Measurements from ENCODE around the gene FIG4. TPM values are rescaled to one million over a fixed set of nuclear protein-coding genes. Genes with fewer than 3 reads are reported as not detected.
A peak's percentile ranks its signal among the peaks of the same experiment; 100 is the strongest.
"Not testable (repeated sequence)": the region's sequence is repeated elsewhere in the genome, so short reads cannot be mapped to it uniquely, and the experiment has no call there.

Gene FIG4
- total RNA-seq, 1 donor from 2014 or later, result 4.6 TPM

GRCh38 chr6:109840796-109841195 lies 149.7 kb downstream of the FIG4 start:
- no peak for ATAC-seq
- DNase-seq (ENCODE audit: low spot score), result no peak

DNA sequence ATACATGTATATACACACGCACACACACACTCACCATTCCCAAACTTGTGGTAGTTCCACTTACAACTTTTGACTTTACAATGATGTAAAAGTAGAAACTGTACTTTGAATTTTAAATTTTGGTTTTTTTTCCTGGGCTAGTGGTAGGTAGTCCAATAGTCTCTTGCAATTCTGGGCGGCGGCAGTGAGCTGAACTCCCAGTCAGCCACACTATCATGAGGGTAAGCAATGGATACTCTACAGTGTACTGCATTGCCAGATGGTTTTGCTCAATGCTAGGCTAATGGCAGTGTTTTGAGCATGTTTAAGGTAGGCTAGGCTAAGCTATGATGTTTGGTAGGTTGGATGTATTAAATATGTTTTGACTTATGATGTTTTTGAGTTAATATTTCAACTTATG lies 150.8 kb downstream of the FIG4 start:
- DNase-seq (ENCODE audit: low spot score) (no peak), ATAC-seq (no peak)

GRCh38 chr6:109852713-109853112 lies 161.6 kb downstream of the FIG4 start:
- no peak for ATAC-seq
- no peak for DNase-seq (ENCODE audit: low spot score)

- ATAC-seq (no peak), DNase-seq (ENCODE audit: low spot score) (no peak)
Measured at GRCh38 chr6:109853426-109853825, 162.3 kb downstream of the FIG4 start.

DNA sequence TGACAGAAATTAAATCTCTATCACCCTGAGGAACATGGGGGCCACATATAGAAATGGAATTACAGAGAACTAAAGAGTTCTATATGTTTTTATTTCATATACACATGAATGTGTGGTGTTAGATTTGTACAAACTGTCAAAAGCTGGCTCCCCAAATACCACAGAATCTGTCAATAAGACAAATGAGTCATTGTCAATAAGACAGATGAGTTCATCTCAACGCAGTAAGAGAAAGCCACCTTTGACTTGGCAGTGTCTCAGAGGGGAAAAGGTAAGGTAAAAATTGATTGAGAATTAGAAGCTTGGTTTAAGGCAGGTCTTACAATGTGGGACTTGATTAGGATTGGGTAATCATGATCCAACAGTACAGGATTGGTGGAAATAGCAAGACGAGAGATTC lies 162.9 kb downstream of the FIG4 start:
- ATAC-seq (no peak), DNase-seq (ENCODE audit: low spot score) (no peak)

- DNase-seq (ENCODE audit: low spot score) (no peak), ATAC-seq (no peak)
Measured at GRCh38 chr6:109854541-109855308, 163.6 kb downstream of the FIG4 start.

GRCh38 chr6:109855476-109856040 lies 164.5 kb downstream of the FIG4 start:
- not testable (repeated sequence) for ATAC-seq; DNase-seq (ENCODE audit: low spot score)

- ATAC-seq (no peak), DNase-seq (ENCODE audit: low spot score) (no peak)
Measured at GRCh38 chr6:109861946-109862345, 170.8 kb downstream of the FIG4 start.

DNA sequence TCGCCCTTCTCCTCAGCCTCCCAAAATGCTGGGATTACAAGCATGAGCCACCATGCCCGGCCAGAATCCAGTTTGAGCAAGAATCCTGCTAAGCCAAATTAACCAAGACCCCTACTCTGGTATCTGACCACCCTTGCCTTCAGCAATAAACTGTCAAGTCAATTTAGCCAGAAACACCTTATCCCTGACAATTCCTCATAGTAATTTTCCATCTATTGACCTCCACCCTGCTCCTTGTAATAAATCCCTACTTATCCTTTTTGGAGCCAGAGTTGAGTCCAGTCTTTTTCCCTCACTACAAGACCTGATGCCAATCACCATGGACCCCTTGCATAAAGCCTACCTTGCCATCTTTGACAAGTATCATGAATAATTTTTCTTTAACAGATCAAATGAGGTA lies 173.0 kb downstream of the FIG4 start:
- ATAC-seq, result no peak

DNA sequence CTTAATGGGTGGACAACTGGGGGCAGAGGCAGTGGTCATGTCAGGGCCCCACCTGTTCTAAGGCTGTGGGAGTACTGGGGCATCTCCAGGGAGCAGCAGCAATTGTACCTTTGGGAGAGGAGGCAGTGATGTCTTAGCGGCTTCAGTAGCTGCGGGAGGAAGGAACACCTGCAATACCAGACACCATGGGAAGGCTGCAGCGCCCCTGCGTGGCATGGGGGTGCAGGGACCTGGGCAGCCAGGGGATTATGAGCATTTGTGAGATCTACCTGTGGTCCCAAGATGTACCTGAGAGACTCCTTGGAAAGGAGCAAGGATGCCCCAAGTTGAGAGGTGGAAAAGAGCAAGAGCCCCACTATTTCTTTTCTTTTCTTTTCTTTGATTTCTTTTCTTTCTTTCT lies 174.9 kb downstream of the FIG4 start:
- no peak for ATAC-seq
- no peak for DNase-seq (ENCODE audit: low spot score)

More for the DNA sequence above, 173.0 kb downstream of the FIG4 start:
- DNase-seq (ENCODE audit: low spot score), result no peak

GRCh38 chr6:109867009-109867969 lies 176.2 kb downstream of the FIG4 start:
- DNase-seq (ENCODE audit: low spot score), result no peak
- ATAC-seq, result peak; percentile 69

- no peak for DNase-seq (ENCODE audit: low spot score)
- ATAC-seq, result no peak
Measured at GRCh38 chr6:109867970-109868358, 176.9 kb downstream of the FIG4 start.

DNA sequence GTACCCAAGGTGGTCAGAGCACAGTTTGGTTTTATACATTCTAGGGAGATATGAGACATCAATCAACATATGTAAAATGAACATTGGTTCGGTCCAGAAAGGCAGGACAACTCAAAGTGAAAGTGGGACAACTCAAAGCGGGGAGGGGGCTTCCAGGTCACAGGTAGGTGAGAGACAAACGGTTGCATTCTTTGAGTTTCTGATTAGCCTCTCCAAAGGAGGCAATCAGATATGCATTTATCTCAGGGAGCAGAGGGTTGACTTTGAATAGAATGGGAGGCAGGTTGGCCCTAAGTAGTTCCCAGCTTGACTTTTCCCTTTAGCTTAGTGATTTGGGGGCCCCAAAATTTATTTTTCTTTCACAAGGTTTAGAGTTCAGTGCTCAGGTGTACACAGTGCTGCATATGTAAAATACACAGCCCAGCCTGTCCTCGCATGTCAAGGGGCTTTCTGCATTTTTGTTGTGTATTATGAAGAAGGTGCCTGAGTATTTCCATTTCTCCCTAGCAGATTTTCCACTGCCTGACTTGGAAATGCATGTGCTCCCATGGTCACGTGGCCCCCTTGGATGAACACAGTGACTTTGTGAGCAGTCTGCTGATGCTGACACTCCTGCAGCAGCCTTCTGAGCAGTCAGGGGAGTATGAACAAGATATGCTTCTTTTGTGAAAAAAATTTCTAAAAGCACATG lies 178.4 kb downstream of the FIG4 start:
- ATAC-seq; DNase-seq (ENCODE audit: low spot score): not testable (repeated sequence)

DNA sequence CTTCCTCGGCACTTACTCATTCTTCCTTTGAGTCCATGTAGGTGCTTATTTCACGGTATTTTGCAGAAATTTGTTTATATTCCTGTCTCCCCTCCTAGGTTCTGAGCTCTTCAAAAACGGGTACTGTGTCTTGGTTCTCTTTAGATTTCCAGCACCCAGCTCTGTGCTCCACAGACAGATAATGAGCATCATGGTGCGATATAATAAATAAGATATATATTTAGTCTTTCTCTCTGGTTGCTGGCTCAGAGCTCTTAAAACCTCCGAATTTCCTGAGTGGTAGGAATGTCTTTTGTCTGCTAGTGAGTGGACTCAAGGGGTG lies 179.0 kb downstream of the FIG4 start:
- DNase-seq (ENCODE audit: low spot score) (no peak), ATAC-seq (no peak)

DNA sequence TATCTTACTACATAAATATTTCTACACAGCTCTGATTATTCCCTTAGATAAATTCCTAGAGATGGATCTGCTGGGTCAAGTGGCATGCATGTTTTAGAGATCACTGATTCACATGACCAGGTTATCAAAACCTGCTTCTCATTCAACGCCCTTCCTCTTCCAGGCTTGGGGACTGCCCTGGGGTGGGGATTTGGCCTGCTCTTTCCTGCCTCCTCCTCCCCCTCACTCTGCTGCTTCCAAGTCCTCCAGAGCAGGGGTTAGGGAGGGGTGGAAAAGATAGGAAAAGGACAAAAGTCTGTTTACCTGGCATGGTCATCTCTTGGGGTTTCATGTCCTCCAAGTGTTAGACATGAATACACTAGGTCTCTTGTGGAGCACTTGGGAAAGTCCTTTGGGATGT lies 181.5 kb downstream of the FIG4 start:
- ATAC-seq, result no peak
- no peak for DNase-seq (ENCODE audit: low spot score)

DNA sequence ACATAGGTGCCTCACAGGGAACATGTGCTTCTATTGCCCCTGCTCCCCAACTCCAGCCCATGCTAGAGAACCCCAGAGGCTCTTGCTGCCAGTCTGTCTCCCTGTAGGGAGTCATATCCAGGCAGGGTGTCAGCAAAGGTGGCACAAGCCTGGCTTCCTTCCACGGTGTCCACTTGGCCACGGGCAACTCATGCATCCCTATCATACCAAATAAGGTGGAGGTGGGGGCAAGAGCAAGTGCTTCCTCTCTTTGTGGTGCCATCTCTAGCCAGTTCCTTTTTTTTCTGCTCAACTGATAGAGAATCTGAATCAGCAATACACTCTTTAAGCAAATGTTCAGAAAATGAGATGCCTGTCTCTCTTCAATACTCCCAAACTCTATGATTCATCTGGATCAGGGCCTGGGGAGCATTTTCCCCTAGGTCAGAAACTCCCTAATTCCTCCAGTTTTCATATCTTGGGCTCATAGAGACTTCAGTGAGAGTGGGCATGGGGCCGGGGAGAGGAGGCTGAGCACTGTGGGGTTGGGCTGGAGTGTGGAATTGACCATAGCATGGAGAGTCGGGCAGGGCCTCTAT lies 182.0 kb downstream of the FIG4 start:
- no peak for ATAC-seq

GRCh38 chr6:109874086-109874485 lies 183.0 kb downstream of the FIG4 start:
- no peak for DNase-seq (ENCODE audit: low spot score)
- ATAC-seq, result no peak

More for the DNA sequence above, 182.0 kb downstream of the FIG4 start:
- DNase-seq (ENCODE audit: low spot score), result no peak

GRCh38 chr6:109874621-109875020 lies 183.5 kb downstream of the FIG4 start:
- ATAC-seq, result no peak
- DNase-seq (ENCODE audit: low spot score), result no peak

All from left lobe of liver (tissue), 2 donors.